Omental fat pad (tissue), 4 donors: Measurements from ENCODE around the gene CDK14. TPM values are rescaled to one million over a fixed set of nuclear protein-coding genes. Genes with fewer than 3 reads are reported as not detected.

Experiments used
- ATAC-seq: fragments of 150-250 bp; one replicate; pipeline ENCODE4 v1.9.1; 2016; ENCODE audit warnings: mild to moderate bottlenecking, moderate library complexity; ENCODE audit not compliant: low FRiP score
- DNase-seq: peaks from one replicate; pipeline ENCODE4 v3.0.0-alpha.2; 2019; ENCODE audit warnings: low spot score
- total RNA-seq, 4 donors: library from RNA; depleted of rRNA; stranded (reverse); fragments of >200 nt; gene quantifications; one replicate each; pipeline ENCODE4 v1.1.0, GENCODE V29; 2016
- TF ChIP-seq, protein P1 (sequence below), 3 donors: fragments of 450-650 bp; IDR thresholded peaks; one replicate each; pipeline ENCODE4 v1.5.1; 2016 to 2017; ENCODE audit warnings: antibody characterized with exemption in 3 of 3, mild to moderate bottlenecking in 3 of 3, moderate library complexity in 2 of 3

CDK14 gene
- total RNA-seq, 4 donors from 2014 or later: 25.2 to 40.3 (median 30.8) TPM

DNA sequence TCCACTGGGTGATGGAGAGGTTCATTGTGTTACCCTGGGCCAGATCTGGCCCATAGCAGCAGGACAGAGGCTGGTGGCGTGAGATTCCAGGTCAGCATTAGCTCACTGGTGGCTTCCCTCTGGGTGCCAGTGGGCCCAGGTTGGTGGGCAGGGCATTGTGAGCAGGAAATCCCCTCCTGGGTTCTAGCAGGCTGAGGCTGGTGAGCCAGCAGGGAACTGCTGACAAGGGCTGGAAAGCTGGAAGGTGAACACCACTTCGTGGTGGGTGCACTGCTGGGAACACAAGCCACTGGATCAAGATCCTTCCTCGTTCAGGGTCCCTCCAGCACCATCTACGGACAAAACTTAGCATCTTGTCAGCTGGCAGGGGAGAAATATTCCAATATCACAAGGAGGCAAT lies 408.9 kb downstream of the CDK14 start:
- no peak for ATAC-seq
- no peak for DNase-seq
- TF ChIP-seq, protein P1, sequence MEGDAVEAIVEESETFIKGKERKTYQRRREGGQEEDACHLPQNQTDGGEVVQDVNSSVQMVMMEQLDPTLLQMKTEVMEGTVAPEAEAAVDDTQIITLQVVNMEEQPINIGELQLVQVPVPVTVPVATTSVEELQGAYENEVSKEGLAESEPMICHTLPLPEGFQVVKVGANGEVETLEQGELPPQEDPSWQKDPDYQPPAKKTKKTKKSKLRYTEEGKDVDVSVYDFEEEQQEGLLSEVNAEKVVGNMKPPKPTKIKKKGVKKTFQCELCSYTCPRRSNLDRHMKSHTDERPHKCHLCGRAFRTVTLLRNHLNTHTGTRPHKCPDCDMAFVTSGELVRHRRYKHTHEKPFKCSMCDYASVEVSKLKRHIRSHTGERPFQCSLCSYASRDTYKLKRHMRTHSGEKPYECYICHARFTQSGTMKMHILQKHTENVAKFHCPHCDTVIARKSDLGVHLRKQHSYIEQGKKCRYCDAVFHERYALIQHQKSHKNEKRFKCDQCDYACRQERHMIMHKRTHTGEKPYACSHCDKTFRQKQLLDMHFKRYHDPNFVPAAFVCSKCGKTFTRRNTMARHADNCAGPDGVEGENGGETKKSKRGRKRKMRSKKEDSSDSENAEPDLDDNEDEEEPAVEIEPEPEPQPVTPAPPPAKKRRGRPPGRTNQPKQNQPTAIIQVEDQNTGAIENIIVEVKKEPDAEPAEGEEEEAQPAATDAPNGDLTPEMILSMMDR (IDR thresholded peaks at IDR 0.05): no peak

DNA sequence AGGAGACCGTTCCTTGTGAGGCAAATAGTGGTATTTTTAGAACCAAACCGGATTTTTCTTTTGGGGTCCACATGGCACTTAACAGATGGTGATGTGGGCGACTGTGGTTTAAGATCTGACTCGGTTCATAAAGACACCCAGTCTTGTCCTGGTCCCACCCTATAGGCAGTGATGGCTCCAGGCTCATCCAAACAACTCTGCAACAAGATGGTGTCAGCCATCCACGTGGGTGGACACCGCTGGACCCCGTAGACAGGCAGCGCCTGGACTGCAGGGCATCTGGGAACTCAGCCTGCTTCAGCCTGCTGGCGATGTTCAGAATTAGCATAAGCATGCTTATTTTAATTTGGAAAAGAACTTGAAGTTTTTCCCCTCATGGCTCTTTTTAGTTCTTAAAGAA lies 409.7 kb downstream of the CDK14 start:
- DNase-seq: no peak
- no peak for ATAC-seq

DNA sequence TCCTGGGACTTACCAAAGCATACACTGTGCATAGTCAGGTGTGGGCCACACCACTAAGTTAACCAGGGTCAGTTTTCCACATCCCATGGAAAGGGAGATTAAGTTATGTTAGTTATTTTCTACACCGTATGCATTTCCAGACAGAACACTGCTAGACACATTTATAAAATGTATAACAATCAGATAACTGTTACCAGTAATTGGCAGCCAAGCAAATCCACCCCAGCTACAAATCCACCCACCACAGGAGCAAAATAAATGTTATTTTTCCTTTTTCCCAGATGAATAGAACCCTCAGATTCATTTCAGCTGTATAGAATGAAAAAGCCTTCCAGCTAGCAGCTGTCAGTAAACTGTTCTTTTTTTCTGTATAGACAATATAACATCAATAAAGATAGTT lies 411.2 kb downstream of the CDK14 start:
- DNase-seq (no peak), ATAC-seq (no peak)
- TF ChIP-seq, protein P1 (IDR thresholded peaks at IDR 0.05): no peak

More for the DNA sequence above, 409.7 kb downstream of the CDK14 start:
- TF ChIP-seq, protein P1 (IDR thresholded peaks at IDR 0.05): no peak

DNA sequence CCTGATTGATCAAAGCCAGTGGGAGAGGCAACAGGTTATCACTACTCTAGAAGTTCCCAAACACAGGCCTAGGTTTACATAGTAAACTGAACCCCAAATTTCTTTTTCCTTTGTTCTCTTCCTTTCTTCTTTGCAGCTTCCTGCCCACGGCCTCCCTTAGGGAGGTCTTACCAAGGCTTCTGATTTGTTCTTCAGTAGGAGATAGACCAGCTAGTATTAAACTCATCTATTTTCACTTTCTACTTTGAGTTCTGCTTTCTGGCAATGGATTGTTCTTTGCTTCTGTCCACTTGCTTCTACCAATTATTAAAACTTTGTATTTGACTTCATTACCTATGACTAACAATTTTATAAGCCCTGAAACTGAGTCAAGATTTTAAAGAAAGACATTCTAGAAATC lies 417.0 kb downstream of the CDK14 start:
- no peak for DNase-seq
- ATAC-seq: no peak
- TF ChIP-seq, protein P1 (IDR thresholded peaks at IDR 0.05): no peak

DNA sequence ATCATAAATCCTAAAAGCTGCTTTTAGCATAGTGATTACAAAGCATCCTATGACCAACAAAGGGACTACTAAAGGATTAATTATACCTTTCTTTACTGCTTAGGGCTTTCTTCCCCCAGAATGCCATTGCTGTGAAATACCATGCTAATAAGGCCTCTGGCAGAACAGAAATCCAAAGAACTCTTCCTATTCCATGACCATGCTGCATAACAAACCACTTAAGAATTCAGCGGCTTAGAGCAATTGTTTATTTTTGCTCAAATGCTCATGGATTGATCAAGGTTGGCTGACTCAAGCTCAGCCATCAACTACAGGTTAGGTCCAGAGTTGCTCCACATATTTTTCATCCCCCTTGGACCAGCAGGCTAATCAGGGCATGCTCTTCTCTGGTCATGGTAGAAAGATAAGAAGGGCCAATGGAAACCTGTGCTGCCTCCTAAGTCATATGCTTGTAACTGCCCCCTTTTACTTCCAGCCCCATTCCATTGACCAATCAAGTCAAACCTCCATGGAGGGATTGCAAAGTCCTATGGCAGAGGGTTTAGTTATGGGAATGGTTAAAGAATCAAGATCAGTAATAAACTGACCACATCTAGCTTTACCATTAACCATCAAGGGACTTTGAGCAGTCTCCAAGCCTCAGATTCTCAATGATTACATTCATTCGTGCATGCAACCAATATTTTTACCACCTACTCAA lies 423.7 kb downstream of the CDK14 start:
- ATAC-seq (no peak), DNase-seq (no peak)
- TF ChIP-seq, protein P1 (IDR thresholded peaks at IDR 0.05): no peak

DNA sequence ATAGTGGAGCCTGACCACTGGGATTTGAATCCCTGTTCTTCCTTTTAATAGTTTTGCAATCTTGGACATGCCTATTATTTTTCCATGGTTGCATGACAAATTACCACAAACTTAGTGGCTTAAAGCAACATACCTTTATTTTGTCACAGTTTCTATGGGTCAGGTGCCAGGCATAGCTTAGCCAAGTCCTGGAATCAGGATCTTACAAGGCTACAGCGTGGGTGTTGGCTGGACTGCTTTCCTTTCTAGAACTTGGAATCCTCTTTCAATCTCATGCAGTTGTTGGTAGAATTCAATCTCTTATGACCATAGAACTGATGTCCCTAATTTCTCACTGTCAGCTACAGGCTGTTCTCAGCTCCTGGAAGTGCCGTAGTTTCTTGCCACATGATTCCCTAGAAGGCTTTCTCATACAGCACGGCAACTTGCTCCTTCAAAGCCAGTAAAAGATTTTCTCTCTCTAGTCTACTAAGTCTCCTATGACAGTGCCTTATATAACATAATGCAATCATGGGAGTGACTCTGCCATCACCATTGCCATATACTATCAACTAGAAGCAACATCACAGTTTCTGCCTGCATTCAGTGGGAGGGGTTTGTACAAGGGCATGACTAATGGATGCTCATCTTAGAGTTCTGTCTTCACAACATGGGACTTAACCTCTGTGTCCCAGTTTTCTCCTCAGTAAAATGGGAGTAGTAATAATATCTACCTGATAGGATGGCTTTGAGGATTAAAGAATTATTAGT lies 424.7 kb downstream of the CDK14 start:
- ATAC-seq: no peak
- DNase-seq: no peak
- TF ChIP-seq, protein P1 (IDR thresholded peaks at IDR 0.05): no peak

DNA sequence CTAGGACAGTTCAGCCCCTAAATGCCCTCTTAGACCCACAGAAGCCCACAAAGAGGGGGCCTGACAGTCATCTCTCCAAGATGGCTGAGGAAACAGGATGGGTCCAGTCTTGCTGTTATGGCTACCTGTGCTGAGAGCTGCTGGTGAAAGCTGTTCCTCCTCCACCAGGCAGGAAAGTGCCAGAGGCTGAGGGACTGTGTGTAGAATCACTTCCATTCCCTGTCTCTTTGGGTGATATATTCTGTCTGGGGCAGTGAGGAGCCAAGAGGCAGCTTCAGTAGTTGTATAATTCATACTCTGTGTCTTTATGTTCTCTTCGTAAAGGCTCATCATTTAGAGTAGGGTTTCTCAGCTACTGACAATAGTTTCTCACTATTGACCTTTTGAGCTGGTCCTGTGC lies 425.8 kb downstream of the CDK14 start:
- TF ChIP-seq, protein P1 (IDR thresholded peaks at IDR 0.05): no peak
- DNase-seq: no peak
- ATAC-seq: no peak
